Sigmoid colon (tissue), 4 donors: ENCODE results near the gene CTNNBL1.

Experiments
- CTCF ChIP-seq, 4 experiments: fragments of 450-650 bp in 3 of 4; fragments of 200-600 bp in 1 of 4; IDR thresholded peaks; one replicate each; pipeline ENCODE4 v1.5.1; 2016 to 2019; ENCODE audit warnings: antibody characterized with exemption in 4 of 4, mild to moderate bottlenecking in 3 of 4, moderate library complexity in 2 of 4
- POLR2A ChIP-seq, 2 donors: fragments of 450-650 bp; IDR thresholded peaks; one replicate each; pipeline ENCODE4 v1.6.1; 2016; ENCODE audit warnings: antibody characterized with exemption in 2 of 2, mild to moderate bottlenecking in 2 of 2, moderate library complexity in 2 of 2
- POLR2AphosphoS5 ChIP-seq, 4 donors: sonication (generic); formaldehyde crosslinking; IDR thresholded peaks; one replicate each; pipeline ENCODE4 v1.6.1; 2017; ENCODE audit warnings: antibody characterized with exemption in 4 of 4

- no peak for TF ChIP-seq POLR2AphosphoS5 (IDR thresholded peaks at IDR 0.05)
- no peak for TF ChIP-seq POLR2A (IDR thresholded peaks at IDR 0.05)
- no peak for TF ChIP-seq CTCF (IDR thresholded peaks at IDR 0.05)
Observed at GRCh38 chr20:37726971-37727956, 33.4 kb downstream of the CTNNBL1 start.
